HCT116 (cell line): Measurements from ENCODE around the gene FITM1.

Experiments
- CTCF ChIP-seq, 3 experiments: fragments of 200-600 bp in 1 of 3; sonication (generic) in 1 of 3; IDR thresholded peaks in 2 of 3; conservative IDR thresholded peaks in 1 of 3; 2 replicates each; pipeline ENCODE4 v1.5.1; 2012 to 2017; ENCODE audit warnings: low read depth in 2 of 3, low read length in 2 of 3, antibody characterized with exemption in 1 of 3, borderline replicate concordance in 1 of 3, control low read depth in 1 of 3, mild to moderate bottlenecking in 1 of 3, mixed read lengths in 1 of 3, mixed run types in 1 of 3, moderate library complexity in 1 of 3; ENCODE audit not compliant: insufficient read depth in 1 of 3
- EZH2 ChIP-seq: fragments of 200-600 bp; sonication (generic); IDR thresholded peaks from 2 replicates; pipeline ENCODE4 v1.6.1; 2017; ENCODE audit warnings: antibody characterized with exemption, mixed run types
- POLR2A ChIP-seq: IDR thresholded peaks from 2 replicates; pipeline ENCODE4 v1.7.0; 2011; ENCODE audit warnings: borderline replicate concordance; ENCODE audit not compliant: insufficient read depth, insufficient read length; ENCODE audit errors: extremely low read depth
- POLR2AphosphoS5 ChIP-seq: IDR thresholded peaks from 2 replicates; pipeline ENCODE4 v1.6.1; 2011; ENCODE audit warnings: mild to moderate bottlenecking, low read depth, low read length, moderate library complexity
- REST ChIP-seq: IDR thresholded peaks from 2 replicates; pipeline ENCODE4 v1.6.1; 2012; ENCODE audit warnings: low read depth
- YY1 ChIP-seq: IDR thresholded peaks from 2 replicates; pipeline ENCODE4 v1.6.1; 2011; ENCODE audit warnings: low read length, low read depth, moderate library complexity, mild to moderate bottlenecking; ENCODE audit not compliant: insufficient replicate concordance; ENCODE audit errors: extremely low read depth
- ZBTB33 ChIP-seq: IDR thresholded peaks from 2 replicates; pipeline ENCODE4 v1.6.1; 2011; ENCODE audit warnings: mild to moderate bottlenecking, low read length, moderate library complexity; ENCODE audit not compliant: insufficient replicate concordance; ENCODE audit errors: extremely low read depth

GRCh38 chr14:24092505-24093206 is 37.8 kb upstream of the FITM1 start:
- TF ChIP-seq CTCF (IDR thresholded peaks at IDR 0.05 in 2 of 3, conservative IDR thresholded peaks at IDR 0.05 in 1 of 3; ENCODE audit: borderline replicate concordance in 1 of 3, insufficient read depth in 1 of 3, low read depth in 2 of 3, low read length in 2 of 3) (no peak), YY1 (no peak), ZBTB33 (no peak), POLR2A (no peak), POLR2AphosphoS5 (no peak), EZH2 (no peak), REST (no peak)
